Renal cortical epithelial cell (primary cell): ENCODE measurements around the gene KMO. TPM values are rescaled to one million over a fixed set of nuclear protein-coding genes. Genes with fewer than 3 reads are reported as not detected.

Experiments used
- DNase-seq: peaks from one replicate; pipeline ENCODE4 v3.0.0-alpha.2; 2011; ENCODE audit warnings: low read depth
- total RNA-seq: library from RNA; depleted of rRNA; stranded (reverse); fragments of >200 nt; gene quantifications from 2 replicates; pipeline ENCODE4 v1.2.3, GENCODE V29; 2014

KMO gene
- total RNA-seq, 1 donor from 2014 or later, result 11.3 TPM

GRCh38 chr1:241627453-241628259 is 95.5 kb downstream of the KMO start:
- peak; percentile 90 for DNase-seq

GRCh38 chr1:241630005-241630404 is 97.8 kb downstream of the KMO start:
- DNase-seq, result no peak

GRCh38 chr1:241630476-241630875 is 98.3 kb downstream of the KMO start:
- DNase-seq, result no peak

GRCh38 chr1:241630899-241631298 is 98.7 kb downstream of the KMO start:
- DNase-seq, result no peak

GRCh38 chr1:241631674-241632073 is 99.5 kb downstream of the KMO start:
- DNase-seq, result no peak

GRCh38 chr1:241632987-241633386 is 100.8 kb downstream of the KMO start:
- no peak for DNase-seq

GRCh38 chr1:241635556-241636152 is 103.5 kb downstream of the KMO start:
- DNase-seq, result no peak

GRCh38 chr1:241636291-241636690 is 104.1 kb downstream of the KMO start:
- no peak for DNase-seq

- DNase-seq, result peak; percentile 49
Observed at GRCh38 chr1:241637046-241637590, 104.9 kb downstream of the KMO start.

- DNase-seq, result no peak
Observed at GRCh38 chr1:241637604-241638003, 105.4 kb downstream of the KMO start.

GRCh38 chr1:241638099-241638682 is 106.0 kb downstream of the KMO start:
- DNase-seq, result no peak

- no peak for DNase-seq
Observed at GRCh38 chr1:241638909-241639622, 106.9 kb downstream of the KMO start.

- DNase-seq, result no peak
Observed at GRCh38 chr1:241639623-241640148, 107.5 kb downstream of the KMO start.

- DNase-seq, result peak; percentile 40
Observed at GRCh38 chr1:241640149-241640866, 108.1 kb downstream of the KMO start, which contains the start of the genes CHML and OPN3. TSS of gene CHML (minus strand) at chr1:241640369. CDS start at chr1:241635766, 4,603 bp downstream. TSS of gene OPN3 (minus strand) at chr1:241640369. CDS start at chr1:241640254, 115 bp downstream.

GRCh38 chr1:241640867-241641622 is 108.9 kb downstream of the KMO start:
- DNase-seq, result no peak

- peak; percentile 36 for DNase-seq
Observed at GRCh38 chr1:241641773-241642592, 109.8 kb downstream of the KMO start.

- no peak for DNase-seq
Observed at GRCh38 chr1:241642593-241642944, 110.4 kb downstream of the KMO start.

GRCh38 chr1:241644259-241644658 is 112.1 kb downstream of the KMO start:
- no peak for DNase-seq

- no peak for DNase-seq
Observed at GRCh38 chr1:241645199-241645598, 113.0 kb downstream of the KMO start.
